HG03439 (cell line): Measurements from ENCODE around the gene FMR1.

ENCODE experiments used
- ATAC-seq: cut with Tn5 transposase; IDR thresholded peaks from one replicate; pipeline ENCODE4 v1.9.1; 2021; ENCODE audit warnings: mild to moderate bottlenecking, moderate library complexity; ENCODE audit not compliant: unreplicated experiment

Gene FMR1

GRCh38 chrX:147911192-147912022 is at the start of gene FMR1:
Gene FMR1 (plus strand): TSS chrX:147911919. CDS start chrX:147912180, 261 bp downstream.
- peak; percentile 88 for ATAC-seq

GRCh38 chrX:147875866-147876596 is 35.7 kb upstream of the FMR1 start:
- peak; percentile 98 for ATAC-seq

DNA sequence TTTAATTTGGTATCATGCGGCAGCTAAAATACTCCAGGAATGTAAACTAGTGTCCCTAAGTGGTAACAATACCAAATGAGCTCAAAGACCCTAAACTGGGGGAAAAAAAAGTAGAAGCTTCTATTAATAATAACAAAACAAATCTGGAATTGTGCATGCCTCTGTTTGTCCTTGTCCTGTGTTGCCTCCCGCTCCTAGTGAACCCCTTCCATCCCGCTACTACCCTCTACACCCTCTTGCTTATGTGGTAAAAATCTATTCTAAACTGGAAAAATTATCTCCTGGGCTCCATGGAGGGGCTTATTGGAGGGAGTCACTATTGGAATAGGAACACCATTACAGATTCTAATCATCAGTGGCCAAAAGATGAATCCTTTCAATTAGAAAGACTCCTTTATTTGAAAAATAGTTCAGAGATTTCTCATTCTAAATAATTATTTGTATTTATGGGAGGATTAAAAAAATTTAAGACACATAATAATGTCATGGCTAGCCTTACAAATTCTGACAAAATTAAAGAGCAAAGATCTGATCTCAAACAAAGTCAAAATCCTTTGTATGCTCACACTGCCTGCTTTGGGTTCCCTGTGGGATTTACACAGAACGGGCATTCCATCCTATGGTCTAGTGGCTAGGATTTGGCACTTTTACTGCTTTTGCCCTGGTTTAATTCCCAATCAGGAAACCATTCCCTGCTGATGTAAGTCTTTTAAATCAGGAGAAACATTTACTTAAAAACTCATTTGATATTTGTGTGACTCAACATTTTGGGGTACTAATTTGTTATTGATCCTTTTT is 34.7 kb upstream of the FMR1 start:
- ATAC-seq, result no peak

GRCh38 chrX:147877726-147878125 is 34.0 kb upstream of the FMR1 start:
- no peak for ATAC-seq

DNA sequence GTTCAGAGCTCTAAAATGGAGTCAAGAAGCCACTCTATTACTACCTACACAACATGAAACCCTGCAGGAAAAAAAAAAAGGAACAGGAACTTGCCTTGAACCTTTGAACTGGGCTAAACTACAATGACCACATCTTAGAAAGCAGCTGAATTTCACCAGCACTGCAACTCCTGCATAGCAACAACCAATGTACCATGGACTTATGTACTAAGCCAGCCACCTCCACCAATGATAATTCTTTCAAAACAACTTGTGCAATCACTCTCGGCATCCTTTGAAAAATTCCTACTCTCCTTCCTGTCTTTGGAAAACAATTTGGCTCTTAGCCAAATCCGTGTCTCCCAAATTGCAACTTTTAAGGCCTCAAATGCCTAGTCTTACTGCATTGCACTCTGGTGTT is 26.8 kb upstream of the FMR1 start:
- no peak for ATAC-seq

GRCh38 chrX:147890756-147891155 is 21.0 kb upstream of the FMR1 start:
- no peak for ATAC-seq

- ATAC-seq, result no peak
These were observed 19.8 kb upstream of the FMR1 start for GRCh38 chrX:147891896-147892295.

GRCh38 chrX:147893741-147894140 is 18.0 kb upstream of the FMR1 start:
- no peak for ATAC-seq

DNA sequence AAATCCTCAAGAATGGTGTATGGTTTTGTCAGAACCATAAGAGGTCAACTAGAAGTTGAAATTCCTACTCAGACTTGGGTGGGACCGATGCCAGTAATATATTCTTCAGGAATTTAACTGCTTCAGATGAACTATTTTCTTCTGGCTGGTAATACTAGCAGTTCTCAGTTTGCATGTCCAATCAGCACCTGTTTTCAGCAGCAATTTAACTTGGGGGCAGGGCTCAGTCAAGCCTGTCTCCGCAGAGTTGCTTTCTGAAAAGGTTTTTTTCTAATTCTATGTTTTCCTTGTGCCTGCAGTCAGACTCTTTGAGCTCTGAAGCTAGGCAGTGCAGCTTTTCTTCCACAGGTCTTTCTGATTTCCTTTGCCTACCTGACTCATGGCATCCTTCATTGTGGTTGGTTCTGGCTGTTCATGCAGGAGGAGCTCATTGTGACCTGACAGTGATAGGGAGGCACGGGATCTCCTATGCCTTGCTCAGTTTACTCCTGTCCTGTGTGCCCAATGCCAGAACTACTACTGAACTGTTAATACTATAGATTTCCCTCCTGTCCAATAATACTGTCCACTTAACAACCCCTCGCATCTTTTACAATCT is 17.3 kb upstream of the FMR1 start:
- ATAC-seq, result no peak

GRCh38 chrX:147897117-147897516 is 14.6 kb upstream of the FMR1 start:
- no peak for ATAC-seq

- no peak for ATAC-seq
These were observed 12.8 kb upstream of the FMR1 start for GRCh38 chrX:147898951-147899350.

GRCh38 chrX:147899379-147900114 is 12.2 kb upstream of the FMR1 start:
- peak; percentile 70 for ATAC-seq

DNA sequence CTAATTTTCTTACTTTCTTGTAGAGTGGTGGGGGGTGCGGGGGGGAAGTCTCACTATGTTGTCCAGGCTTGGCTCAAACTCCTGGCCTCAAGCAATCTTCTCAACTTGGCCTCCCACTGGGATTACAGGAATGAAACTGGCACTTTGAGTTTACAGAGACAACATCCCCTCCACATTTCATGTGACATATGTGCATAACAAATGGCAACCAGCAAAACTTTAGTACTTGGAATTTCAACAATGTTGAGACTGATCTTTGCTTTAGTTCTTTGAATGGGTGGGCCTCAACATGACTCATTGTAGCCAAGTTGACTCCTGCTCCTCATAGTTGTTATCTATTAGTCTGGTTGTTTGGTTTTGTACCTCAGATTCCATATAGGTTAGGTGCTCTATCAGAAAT is 11.4 kb upstream of the FMR1 start:
- no peak for ATAC-seq

DNA sequence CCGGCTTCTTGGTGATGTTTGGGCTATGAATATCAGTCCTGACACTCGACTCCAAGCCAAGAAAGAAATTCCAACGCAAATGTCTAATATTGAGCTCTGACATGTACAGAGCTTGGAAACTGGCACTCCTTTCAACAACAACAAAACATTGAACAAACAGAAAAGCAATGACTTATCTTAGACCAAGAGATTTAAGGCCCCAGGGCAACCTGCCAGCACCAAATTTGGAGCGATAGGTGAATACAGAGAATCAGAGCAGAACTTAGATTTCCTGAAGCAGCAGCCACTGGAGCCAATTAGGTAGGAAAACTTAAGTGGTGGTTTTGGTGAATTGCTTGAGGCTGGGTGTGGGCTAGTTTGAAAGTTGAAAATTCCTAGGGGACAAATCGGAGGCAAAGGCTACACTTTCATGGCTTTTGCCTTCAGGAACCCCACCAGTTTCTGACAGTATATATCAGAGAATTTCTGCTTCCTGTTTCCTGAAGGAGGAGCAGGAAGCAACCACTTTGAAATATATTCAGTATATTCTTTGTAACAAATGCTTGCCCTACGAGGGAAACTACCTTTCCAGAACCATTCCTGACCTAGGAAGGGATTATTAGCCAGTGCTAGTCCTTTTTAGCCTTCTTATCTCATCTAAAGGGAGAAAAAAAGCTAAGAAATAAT is 10.1 kb upstream of the FMR1 start:
- no peak for ATAC-seq

DNA sequence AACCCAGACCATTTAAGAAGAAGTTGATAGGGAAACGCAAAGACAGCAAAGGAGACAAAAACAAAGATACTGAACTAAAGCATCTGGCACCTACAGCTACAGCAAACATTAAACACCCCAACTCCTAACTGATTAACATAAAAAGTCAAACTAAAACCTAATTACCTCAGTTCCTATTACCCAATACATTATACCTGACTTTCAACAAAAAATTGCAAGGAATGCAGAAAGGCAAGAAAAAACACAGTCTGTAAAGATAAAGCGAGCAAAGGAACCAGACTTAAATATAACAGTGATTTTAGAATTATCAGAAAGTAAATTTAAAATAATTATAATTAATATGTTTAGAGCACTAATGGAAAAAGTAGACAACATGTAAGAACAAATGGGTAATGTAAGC is 9.4 kb upstream of the FMR1 start:
- ATAC-seq, result no peak

DNA sequence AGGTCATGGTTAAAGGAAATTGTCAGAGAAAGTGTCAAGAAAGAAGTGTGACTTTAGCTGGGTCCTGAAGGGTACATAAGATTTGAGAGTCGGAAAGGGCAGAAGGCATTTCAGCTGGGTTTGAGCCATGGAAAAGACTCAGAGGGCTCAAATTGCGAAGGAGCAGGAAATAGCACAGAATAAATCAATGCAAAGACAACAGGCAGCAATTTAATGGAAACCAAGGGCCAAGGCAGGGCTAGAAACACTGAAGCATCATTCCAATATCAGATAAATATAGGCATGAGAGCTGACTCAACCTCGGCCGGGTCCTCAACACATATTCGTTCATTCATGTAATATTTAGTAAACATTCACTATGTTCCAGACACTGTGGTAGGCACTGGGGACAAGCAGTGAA is 3.6 kb upstream of the FMR1 start:
- ATAC-seq, result no peak

DNA sequence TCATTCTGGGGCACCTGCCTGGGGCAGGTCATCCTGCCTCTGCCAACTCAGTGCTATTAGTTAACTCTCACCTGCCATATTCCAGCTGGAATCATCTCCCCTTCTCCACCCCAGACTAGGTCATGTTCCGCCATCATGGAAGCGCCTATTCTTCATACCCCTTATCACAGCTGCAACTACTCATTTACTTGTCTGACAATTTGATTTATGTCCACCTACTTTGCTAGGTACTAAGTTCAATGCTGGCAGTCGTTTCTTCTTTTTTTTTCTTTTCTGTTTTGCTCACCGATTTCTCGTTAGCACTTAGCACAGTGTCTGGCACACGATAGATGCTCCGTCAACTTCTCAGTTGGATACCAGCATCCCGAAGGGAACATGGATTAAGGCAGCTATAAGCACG is 1.1 kb upstream of the FMR1 start:
- no peak for ATAC-seq

- ATAC-seq, result peak; percentile 36
These were observed 528 bp downstream of the FMR1 start for GRCh38 chrX:147912093-147912801.

DNA sequence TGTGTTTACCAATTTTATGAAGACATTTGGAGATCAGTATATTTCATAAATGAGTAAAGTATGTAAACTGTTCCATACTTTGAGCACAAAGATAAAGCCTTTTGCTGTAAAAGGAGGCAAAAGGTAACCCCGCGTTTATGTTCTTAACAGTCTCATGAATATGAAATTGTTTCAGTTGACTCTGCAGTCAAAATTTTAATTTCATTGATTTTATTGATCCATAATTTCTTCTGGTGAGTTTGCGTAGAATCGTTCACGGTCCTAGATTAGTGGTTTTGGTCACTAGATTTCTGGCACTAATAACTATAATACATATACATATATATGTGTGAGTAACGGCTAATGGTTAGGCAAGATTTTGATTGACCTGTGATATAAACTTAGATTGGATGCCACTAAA is 1.9 kb downstream of the FMR1 start:
- no peak for ATAC-seq
